ENCODE data around the gene ITPRIP. TPM values are rescaled to one million over a fixed set of nuclear protein-coding genes. Genes with fewer than 3 reads are reported as not detected.

The ITPRIP gene
- total RNA-seq, 1 donor from 2014 or later = 35.4 TPM

DNA sequence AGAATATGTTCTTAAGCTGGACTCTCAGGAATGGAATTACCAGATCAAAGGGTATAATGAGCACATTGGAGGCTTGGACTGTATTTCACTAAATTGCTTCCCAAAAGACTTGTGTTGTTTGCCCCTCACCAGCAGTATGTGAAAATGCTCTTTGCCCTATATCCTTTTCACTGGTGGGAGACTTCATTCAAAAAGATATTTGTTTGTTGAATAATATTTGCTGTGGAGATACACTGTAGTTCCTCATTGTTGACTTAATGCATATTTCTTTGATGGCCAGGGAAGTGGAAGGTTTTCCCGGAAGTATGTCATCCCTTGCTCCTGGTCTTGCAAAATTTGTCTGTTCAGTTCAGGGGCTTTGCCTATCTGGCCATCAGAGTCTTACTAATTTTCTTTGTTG lies 49.9 kb downstream of the ITPRIP start:
- intact Hi-C loops (cut with micrococcal nuclease) = no loop called here
- Histone ChIP-seq H3K9me3 (replicated peaks) (no peaks in the 10 kb centered on the region), H3K27ac (replicated peaks) (no peak overlapping the region), H3K4me3 (no peak overlapping the region), H3K27me3 (ENCODE audit: low read depth) (no peaks in the 10 kb centered on the region), H3K4me1 (peaks cover 21% of the 10 kb centered on the region), H3K36me3 (no peaks in the 10 kb centered on the region)
- no peak for DNase-seq
- TF ChIP-seq, protein P1, sequence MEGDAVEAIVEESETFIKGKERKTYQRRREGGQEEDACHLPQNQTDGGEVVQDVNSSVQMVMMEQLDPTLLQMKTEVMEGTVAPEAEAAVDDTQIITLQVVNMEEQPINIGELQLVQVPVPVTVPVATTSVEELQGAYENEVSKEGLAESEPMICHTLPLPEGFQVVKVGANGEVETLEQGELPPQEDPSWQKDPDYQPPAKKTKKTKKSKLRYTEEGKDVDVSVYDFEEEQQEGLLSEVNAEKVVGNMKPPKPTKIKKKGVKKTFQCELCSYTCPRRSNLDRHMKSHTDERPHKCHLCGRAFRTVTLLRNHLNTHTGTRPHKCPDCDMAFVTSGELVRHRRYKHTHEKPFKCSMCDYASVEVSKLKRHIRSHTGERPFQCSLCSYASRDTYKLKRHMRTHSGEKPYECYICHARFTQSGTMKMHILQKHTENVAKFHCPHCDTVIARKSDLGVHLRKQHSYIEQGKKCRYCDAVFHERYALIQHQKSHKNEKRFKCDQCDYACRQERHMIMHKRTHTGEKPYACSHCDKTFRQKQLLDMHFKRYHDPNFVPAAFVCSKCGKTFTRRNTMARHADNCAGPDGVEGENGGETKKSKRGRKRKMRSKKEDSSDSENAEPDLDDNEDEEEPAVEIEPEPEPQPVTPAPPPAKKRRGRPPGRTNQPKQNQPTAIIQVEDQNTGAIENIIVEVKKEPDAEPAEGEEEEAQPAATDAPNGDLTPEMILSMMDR (IDR thresholded peaks at IDR 0.05; ENCODE audit: borderline replicate concordance) = no peak

DNA sequence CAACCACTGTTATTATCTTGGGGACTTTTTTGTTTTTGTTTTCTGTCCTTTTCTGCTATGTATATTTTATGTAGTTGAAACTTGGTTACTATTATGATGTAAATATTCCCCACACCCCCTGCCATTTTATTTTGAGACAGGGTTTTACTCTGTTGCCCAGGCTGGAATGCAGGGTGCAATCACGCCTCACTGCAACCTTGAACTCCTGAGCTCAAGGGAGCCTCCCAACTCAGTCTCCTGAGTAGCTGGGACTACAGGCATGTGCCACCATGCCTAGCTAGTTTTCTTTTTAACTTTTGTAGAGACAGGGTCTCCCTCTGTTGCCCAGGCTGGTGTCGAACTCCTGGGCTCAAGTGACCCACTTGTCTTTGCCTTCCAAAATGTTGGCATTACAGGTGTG lies 51.3 kb downstream of the ITPRIP start:
- Histone ChIP-seq H3K9me3 (replicated peaks) (no peaks in the 10 kb centered on the region), H3K36me3 (no peaks in the 10 kb centered on the region), H3K27me3 (ENCODE audit: low read depth) (no peaks in the 10 kb centered on the region), H3K4me1 (peaks cover 8% of the 10 kb centered on the region), H3K27ac (replicated peaks) (no peak overlapping the region), H3K4me3 (no peak overlapping the region)
- DNase-seq = no peak
- intact Hi-C loops (cut with micrococcal nuclease) = no loop called here
- TF ChIP-seq, protein P1 (IDR thresholded peaks at IDR 0.05; ENCODE audit: borderline replicate concordance) = no peak

DNA sequence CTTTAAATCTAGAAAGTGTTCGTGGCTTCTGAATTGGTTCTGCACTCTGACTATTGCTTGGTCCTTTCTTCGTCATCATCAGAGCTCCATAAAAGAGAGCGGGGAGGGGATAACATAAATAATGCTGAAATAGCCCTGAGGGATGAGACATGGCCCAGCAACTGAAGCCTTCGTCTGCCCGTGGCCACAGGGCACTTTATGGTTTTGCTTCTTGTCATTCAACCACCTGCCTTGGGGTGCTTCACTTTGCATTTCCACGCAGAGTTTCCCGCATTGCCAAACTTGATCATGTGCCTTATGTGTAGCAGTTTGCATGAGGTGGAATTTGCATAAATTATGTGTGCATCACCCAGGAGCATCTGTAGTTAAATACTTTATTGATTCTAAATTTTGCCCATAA lies 53.4 kb downstream of the ITPRIP start:
- no peak overlapping the region for H3K4me3 ChIP-seq
- TF ChIP-seq, protein P1 (IDR thresholded peaks at IDR 0.05; ENCODE audit: borderline replicate concordance) = no peak
- intact Hi-C loops (cut with micrococcal nuclease) = no loop called here
- no peaks in the 10 kb centered on the region for H3K27me3 ChIP-seq (ENCODE audit: low read depth)
- no peaks in the 10 kb centered on the region for H3K4me1 ChIP-seq
- DNase-seq = no peak
- H3K9me3 ChIP-seq (replicated peaks) = no peaks in the 10 kb centered on the region
- no peaks in the 10 kb centered on the region for H3K36me3 ChIP-seq
- no peak overlapping the region for H3K27ac ChIP-seq (replicated peaks)

DNA sequence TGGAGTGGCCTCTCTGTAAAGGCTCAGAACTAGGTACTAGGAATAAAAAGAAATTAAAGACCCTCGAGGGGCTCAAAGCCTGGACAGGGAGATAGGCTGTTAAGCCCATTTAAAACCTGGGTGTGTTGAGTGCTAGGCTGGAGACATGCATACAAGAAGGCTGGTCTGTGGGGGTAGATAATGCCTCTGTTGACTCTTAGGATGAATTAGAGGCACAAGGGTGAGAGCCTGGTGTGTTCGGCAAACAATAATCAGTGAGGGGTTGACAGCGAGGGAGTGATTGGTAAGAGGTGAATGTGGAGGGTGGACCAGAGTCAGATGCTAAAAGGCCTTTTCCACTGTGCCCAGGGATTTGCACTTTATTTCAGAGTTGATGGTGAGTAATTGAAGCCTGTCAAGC lies 56.6 kb downstream of the ITPRIP start:
- Histone ChIP-seq H3K4me3 (no peak overlapping the region), H3K36me3 (no peaks in the 10 kb centered on the region), H3K4me1 (no peaks in the 10 kb centered on the region), H3K27me3 (ENCODE audit: low read depth) (no peaks in the 10 kb centered on the region), H3K27ac (replicated peaks) (no peak overlapping the region), H3K9me3 (replicated peaks) (no peaks in the 10 kb centered on the region)
- TF ChIP-seq, protein P1 (IDR thresholded peaks at IDR 0.05; ENCODE audit: borderline replicate concordance) = no peak
- intact Hi-C loops (cut with micrococcal nuclease) = no loop called here
- no peak for DNase-seq

DNA sequence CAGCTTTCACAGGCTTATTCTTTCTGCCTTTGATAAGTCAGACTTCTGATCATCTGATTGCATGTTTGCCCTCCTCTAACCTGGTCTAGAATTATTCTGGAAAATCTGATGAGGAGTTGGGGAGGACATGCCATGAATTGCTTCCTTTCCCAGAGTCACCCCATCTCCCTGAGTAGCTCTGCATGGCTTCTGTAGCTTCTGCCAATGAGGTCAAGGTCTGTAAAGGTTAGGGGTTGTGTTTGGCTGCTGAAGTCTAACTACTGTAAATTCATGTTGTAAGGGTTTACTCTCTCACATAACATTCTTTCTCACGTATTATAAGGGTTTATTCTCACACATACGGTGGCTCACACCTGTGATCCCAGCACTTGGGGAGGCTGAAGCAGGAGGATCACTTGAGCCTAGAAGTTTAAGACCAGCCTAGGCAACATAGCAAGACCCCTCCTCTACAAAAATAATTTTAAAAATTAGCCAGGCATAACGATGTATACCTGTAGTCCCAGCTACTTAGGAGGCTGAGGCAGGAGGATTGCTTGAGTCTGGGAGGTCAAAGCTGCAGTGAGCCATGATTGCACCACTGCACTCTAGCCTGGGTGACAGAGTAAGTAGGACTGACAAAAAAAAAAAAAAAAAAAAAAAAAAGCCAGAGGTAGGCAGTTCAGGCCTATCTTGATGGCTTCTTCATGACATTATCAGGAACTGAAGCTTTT lies 58.6 kb downstream of the ITPRIP start:
- Histone ChIP-seq H3K4me3 (no peak overlapping the region), H3K9me3 (replicated peaks) (no peaks in the 10 kb centered on the region), H3K27me3 (ENCODE audit: low read depth) (peaks cover 7% of the 10 kb centered on the region), H3K4me1 (peaks cover 3% of the 10 kb centered on the region), H3K36me3 (no peaks in the 10 kb centered on the region), H3K27ac (replicated peaks) (no peak overlapping the region)
- intact Hi-C loops (cut with micrococcal nuclease) = no loop called here
- no peak for DNase-seq
- TF ChIP-seq, protein P1 (IDR thresholded peaks at IDR 0.05; ENCODE audit: borderline replicate concordance) = no peak

Measured in left ventricle myocardium inferior (tissue), 1 donor.